GM10248 (cell line): ENCODE data around the gene GPC1.

Experiments used
- CTCF ChIA-PET: fragments of 300-600 bp; sonication (Branson Sonifier 250); formaldehyde crosslinking; extraction: SDS; loops from one replicate; lab custom pipeline; 2021; ENCODE audit warnings: antibody characterized with exemption; lab: Yijun Ruan, JAX
- POLR2A ChIA-PET: fragments of 350-650 bp; sonication (Branson Sonifier 250); formaldehyde crosslinking; extraction: SDS; loops from one replicate; lab custom pipeline; 2020; ENCODE audit warnings: antibody characterized with exemption; lab: Yijun Ruan, JAX
- DNase-seq: peaks from one replicate; pipeline ENCODE4 v3.0.0; 2012; ENCODE audit errors: extremely low spot score
- TF ChIP-seq, protein P1 (sequence below): IDR thresholded peaks from 2 replicates; pipeline ENCODE4 v1.5.1; 2012; ENCODE audit warnings: mild to moderate bottlenecking, low read depth; ENCODE audit errors: extremely low read depth, missing control alignments, control extremely low read depth

The GPC1 gene

DNA sequence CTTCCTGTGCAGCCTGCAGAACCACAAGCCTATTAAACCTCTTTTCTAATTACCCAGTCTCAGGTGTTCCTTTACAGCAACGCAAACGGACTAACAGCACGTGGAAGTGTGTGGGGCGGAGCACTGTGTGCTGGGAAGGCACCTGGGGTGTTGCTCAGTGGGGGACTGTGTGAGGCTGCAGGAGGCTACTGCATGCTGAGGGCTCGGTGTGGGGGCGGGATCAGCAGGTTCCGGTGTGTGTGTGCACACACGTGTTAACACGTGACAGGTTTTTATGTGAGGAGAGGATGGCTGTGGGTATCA, 63.4 kb downstream of the GPC1 start:
- ChIA-PET POLR2A (no interaction called here), CTCF (interaction anchor here (5.4 kb wide), 1 partner anchor 14 kb away, joined by 35 read pairs; no protein-coding TSS in a partner anchor)
- DNase-seq = no peak
- TF ChIP-seq, protein P1, sequence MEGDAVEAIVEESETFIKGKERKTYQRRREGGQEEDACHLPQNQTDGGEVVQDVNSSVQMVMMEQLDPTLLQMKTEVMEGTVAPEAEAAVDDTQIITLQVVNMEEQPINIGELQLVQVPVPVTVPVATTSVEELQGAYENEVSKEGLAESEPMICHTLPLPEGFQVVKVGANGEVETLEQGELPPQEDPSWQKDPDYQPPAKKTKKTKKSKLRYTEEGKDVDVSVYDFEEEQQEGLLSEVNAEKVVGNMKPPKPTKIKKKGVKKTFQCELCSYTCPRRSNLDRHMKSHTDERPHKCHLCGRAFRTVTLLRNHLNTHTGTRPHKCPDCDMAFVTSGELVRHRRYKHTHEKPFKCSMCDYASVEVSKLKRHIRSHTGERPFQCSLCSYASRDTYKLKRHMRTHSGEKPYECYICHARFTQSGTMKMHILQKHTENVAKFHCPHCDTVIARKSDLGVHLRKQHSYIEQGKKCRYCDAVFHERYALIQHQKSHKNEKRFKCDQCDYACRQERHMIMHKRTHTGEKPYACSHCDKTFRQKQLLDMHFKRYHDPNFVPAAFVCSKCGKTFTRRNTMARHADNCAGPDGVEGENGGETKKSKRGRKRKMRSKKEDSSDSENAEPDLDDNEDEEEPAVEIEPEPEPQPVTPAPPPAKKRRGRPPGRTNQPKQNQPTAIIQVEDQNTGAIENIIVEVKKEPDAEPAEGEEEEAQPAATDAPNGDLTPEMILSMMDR = no peak

DNA sequence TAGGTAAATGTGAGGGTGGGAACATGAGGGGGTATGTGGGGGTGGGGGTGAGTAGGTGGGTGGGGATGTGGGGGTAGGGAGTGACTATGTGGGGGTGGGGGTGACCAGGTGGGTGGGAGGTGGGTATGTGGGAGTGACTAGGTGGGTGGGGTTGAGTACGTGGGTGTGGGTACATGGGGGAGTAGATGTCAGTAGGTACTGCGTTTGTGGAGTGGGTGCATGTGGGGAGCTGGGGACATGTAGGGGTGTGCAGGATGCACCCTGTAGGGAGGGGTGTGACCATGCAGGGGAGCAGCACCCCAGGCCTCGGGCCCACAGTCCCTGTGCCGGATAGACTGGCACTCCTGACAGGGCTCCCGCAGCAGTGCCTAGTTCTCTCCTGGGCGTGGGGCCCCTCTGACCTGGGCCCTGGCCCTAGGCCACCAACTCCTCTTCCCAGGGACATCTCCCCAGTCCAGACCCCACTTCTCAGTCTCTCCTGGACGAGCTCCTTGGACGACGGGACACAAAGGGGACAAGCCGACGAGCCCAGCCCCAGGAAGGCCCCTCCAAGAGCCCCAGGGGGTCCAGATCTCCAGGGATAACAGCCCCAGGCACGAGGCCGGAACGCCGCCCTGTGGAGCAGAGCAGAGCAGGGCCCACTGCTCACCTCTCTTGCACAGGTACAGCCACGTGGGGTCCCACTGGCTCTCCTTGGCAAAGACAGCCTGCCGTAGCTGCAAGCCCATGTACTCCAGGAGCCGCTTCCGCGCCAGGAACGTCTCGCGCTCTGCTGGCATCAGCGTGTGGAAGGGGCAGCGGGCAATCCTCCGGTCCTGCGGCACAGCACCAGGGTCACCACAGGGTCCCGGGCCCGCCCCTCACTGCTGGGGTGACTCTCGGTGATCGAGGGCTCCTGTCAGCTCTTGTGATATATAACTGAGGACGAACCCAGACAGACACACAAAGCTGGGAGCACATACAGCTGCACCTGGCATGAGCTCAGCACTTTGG, 64.1 kb downstream of the GPC1 start:
- ChIA-PET CTCF (interaction anchor here (5.4 kb wide), 1 partner anchor 13 kb away, joined by 35 read pairs; no protein-coding TSS in a partner anchor), POLR2A (no interaction called here)
- TF ChIP-seq, protein P1 = no peak
- no peak for DNase-seq

DNA sequence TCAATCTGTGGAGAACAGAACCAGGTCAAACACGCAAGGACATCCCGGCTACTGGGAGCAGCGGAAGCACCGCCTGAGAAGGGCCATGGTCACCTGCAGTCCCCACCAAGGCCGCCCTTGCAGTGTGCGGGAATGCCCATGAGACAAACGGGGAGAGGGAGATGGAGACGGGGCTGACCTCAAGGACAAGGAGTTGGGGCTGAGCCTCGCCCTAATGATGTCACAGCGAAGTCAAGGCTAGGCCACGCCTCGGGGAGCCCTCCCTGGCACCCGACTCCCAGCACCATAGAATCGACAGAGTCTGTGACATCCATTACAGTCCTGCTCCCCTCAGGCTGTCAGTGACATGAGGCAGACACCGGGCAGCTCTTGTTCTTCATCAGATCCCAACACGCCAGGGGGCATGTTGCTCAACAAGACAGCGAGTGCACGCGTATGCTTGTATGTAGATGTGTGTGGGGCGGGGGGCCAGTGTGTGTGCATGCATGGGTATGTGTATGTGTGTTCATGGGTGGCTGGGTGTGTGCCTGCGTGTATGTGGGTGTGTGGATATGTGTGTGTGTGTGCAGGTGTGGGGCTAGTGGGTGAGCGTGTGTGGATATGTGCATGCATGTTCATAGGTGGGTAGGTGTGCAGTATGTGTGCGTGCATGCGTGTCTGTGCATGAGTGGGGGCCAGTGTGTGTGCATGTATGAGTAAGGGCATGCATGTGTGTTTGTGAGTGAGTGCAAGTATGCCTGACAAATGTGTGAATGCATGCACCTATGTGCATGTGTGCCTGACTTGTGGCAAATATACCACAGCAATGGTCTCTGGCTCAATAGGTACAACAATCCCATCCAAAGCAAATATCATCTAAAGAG, 65.3 kb downstream of the GPC1 start:
- TF ChIP-seq, protein P1 = no peak
- no peak for DNase-seq
- ChIA-PET CTCF (no interaction called here), POLR2A (no interaction called here)

DNA sequence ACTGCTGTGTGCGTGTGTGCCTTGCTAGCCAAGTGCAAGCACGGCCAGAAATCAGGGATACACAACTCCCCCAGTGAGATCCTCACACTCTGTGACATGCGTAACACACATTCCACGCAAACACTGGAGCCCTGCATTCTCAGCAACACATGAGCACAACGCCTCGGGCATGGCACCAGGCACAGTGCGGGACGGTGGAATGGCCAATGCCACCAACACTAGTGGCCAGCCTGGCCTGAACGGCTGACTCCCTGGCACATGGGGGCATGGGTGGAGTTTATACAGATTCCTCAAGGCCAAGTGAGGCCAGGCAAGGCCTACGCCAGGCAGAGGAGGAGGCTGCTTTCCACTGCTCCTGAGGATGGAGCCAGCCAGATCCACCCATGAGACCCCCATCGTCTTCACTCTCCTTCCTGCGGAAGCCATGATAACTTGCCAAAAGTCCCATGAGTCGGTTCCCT, 66.1 kb downstream of the GPC1 start:
- CTCF ChIA-PET = no interaction called here
- no peak for DNase-seq
- TF ChIP-seq, protein P1 = no peak
- POLR2A ChIA-PET = no interaction called here

DNA sequence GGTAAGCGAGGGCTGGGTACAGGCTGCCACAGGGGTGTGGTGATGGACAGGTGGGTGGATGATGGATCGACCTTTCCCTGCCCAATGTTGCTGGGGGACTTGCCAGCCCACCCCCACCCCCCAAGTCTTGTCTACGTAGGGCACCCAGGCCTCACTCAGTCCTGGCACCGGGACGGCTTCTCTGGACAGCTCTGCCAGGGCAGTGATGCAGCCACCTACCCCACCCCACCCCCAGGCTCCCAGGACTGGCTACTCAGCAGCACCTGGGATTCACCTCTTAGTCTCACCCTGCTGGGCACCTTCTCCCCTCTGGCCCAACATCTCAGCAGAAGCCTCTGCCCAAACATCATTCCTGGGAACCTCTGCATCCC, 66.6 kb downstream of the GPC1 start:
- CTCF ChIA-PET = no interaction called here
- POLR2A ChIA-PET = no interaction called here
- TF ChIP-seq, protein P1 = no peak
- DNase-seq = no peak

DNA sequence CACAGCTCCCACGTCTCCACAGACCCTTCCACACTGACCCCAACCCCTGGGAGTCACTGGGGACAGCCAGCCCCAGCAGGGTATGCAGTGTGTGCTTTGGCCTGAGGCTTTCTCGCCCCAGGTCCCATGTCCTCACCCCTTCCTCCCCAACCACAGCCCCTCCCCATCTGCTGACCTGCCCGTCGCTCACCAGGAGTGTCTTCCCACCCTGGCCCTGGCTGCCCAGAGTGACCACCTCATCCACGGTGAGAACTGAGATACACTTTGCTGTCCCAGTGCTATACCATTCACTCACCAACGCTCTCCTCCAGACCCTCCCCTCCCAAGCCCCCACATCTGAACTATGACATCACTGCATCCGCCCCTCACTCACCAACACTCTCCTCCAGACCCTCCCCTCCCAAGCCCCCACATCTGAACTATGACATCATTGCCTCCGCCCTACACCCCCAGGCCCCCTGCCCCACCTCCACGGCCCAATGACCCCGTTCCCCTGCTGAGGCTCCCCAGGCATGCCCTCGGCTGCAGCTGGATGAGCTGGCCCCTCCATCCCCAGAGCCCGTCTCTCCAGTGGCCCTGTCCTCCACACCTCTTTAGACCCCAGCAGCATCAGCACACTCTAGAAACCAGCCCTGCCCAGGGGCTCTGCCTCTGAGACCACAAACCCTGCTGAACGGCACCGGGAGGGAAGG, 67.1 kb downstream of the GPC1 start:
- POLR2A ChIA-PET = no interaction called here
- CTCF ChIA-PET = interaction anchor here (2.1 kb wide), 1 partner anchor 11 kb away, joined by 18 read pairs; no protein-coding TSS in a partner anchor
- no peak for DNase-seq
- TF ChIP-seq, protein P1 = no peak
